Endothelial cell of umbilical vein (primary cell): Measurements from ENCODE around the gene ACTR3C. TPM values are rescaled to one million over a fixed set of nuclear protein-coding genes. Genes with fewer than 3 reads are reported as not detected.

Experiments
- BruUV-seq: library from RNA; stranded (reverse); fragments of 400-500 nt; replicated peaks from 2 replicates; lab custom pipeline; 2021; lab: Mats Ljungman, UMichigan
- CTCF ChIA-PET: fragments of 300-600, 350-600 bp; sonication (Branson Sonifier 250); formaldehyde crosslinking; loops from one replicate; lab custom pipeline; 2021; ENCODE audit warnings: antibody characterized with exemption, inconsistent platforms; lab: Charles Lee
- POLR2A ChIA-PET: fragments of 300-600, 350-600 bp; sonication (Branson Sonifier 250); formaldehyde crosslinking; loops from one replicate; lab custom pipeline; 2021; ENCODE audit warnings: antibody characterized with exemption, inconsistent platforms; lab: Charles Lee
- DNase-seq: peaks from one replicate; pipeline ENCODE4 v3.0.0-alpha.2; 2011; ENCODE audit warnings: low read depth, low spot score
- FAIRE-seq: peaks from 2 replicates; lab custom pipeline; 2011; peaks lifted over from hg19 to GRCh38; lab: Jason Lieb, UNC
- H2AFZ ChIP-seq: 2 replicates; pipeline ENCODE4 v1.6.0; 2012; ENCODE audit warnings: low read depth, low read length, control low read depth, inconsistent platforms
- H3K27ac ChIP-seq: 2 replicates; pipeline ENCODE4 v1.5.1; 2011; ENCODE audit warnings: low read depth, mild to moderate bottlenecking, control low read depth, low read length, moderate library complexity; ENCODE audit not compliant: insufficient read depth
- H3K27me3 ChIP-seq, 2 experiments: 2 replicates each; pipeline versions ENCODE4 v1.6.0 to v1.6.1; 2011; ENCODE audit warnings: low read length in 2 of 2, mixed read lengths in 1 of 2; ENCODE audit not compliant: control insufficient read depth in 2 of 2, insufficient read depth in 2 of 2
- H3K36me3 ChIP-seq, 2 experiments: 2 replicates in 1 of 2; 3 replicates in 1 of 2; pipeline ENCODE4 v1.5.1; 2011; ENCODE audit warnings: low read length in 2 of 2, mild to moderate bottlenecking in 1 of 2, moderate library complexity in 1 of 2; ENCODE audit not compliant: control insufficient read depth in 2 of 2, insufficient read depth in 2 of 2; ENCODE audit errors: extremely low read depth in 1 of 2
- H3K4me1 ChIP-seq: 3 replicates; pipeline ENCODE4 v1.5.1; 2011; ENCODE audit warnings: mild to moderate bottlenecking, low read length; ENCODE audit not compliant: control insufficient read depth, insufficient read depth; ENCODE audit errors: extremely low read depth
- H3K4me2 ChIP-seq: 2 replicates; pipeline ENCODE4 v1.6.1; 2011; ENCODE audit warnings: low read length, control low read depth, mixed read lengths; ENCODE audit not compliant: insufficient read depth
- H3K4me3 ChIP-seq, 3 experiments: fragments of 200-600 bp in 1 of 3; sonication (generic), shearing (Covaris generic) in 1 of 3; replicated peaks in 1 of 3; 2 replicates each; pipeline ENCODE4 v1.5.1; 2011 to 2016; ENCODE audit warnings: control low read depth in 3 of 3, low read length in 3 of 3, mild to moderate bottlenecking in 2 of 3, inconsistent platforms in 1 of 3, low read depth in 1 of 3, moderate library complexity in 1 of 3; ENCODE audit not compliant: insufficient read depth in 1 of 3
- H3K79me2 ChIP-seq: 2 replicates; pipeline ENCODE4 v1.6.0; 2012; ENCODE audit warnings: low read length, inconsistent platforms; ENCODE audit not compliant: control insufficient read depth, insufficient read depth
- H3K9ac ChIP-seq: replicated peaks from 2 replicates; pipeline ENCODE3; 2011; ENCODE audit warnings: low read length, control low read depth; ENCODE audit not compliant: insufficient read depth; ENCODE audit errors: extremely low read depth
- H3K9me1 ChIP-seq: replicated peaks from 3 replicates; pipeline ENCODE4 v1.6.0; 2011; ENCODE audit warnings: mild to moderate bottlenecking, low read length; ENCODE audit not compliant: control insufficient read depth, insufficient read depth; ENCODE audit errors: extremely low read depth
- H3K9me3 ChIP-seq: replicated peaks from 2 replicates; pipeline ENCODE4 v1.5.1; 2012; ENCODE audit warnings: low read length, inconsistent platforms; ENCODE audit not compliant: control insufficient read depth, insufficient read depth
- H4K20me1 ChIP-seq: replicated peaks from 2 replicates; pipeline ENCODE3; 2011; ENCODE audit warnings: mild to moderate bottlenecking, low read length; ENCODE audit not compliant: control insufficient read depth, insufficient read depth; ENCODE audit errors: extremely low read depth
- CTCF ChIP-seq, 2 donors: IDR thresholded peaks; 1 replicate in 1 of 2; 2 replicates in 1 of 2; pipeline ENCODE4 v1.5.1; 2011; ENCODE audit warnings: low read length in 2 of 2, mild to moderate bottlenecking in 2 of 2, moderate library complexity in 2 of 2, control low read depth in 1 of 2, inconsistent platforms in 1 of 2, low read depth in 1 of 2; ENCODE audit not compliant: insufficient read depth in 1 of 2; ENCODE audit errors: extremely low read depth in 1 of 2
- EZH2 ChIP-seq: IDR thresholded peaks from 2 replicates; pipeline ENCODE4 v1.6.1; 2012; ENCODE audit warnings: borderline replicate concordance, low read depth, mild to moderate bottlenecking, moderate library complexity, low read length, inconsistent platforms; ENCODE audit not compliant: severe bottlenecking
- FOS ChIP-seq: IDR thresholded peaks from 2 replicates; pipeline ENCODE4 v1.6.1; 2011; ENCODE audit warnings: mild to moderate bottlenecking, low read length, moderate library complexity, borderline replicate concordance; ENCODE audit not compliant: insufficient read depth
- GATA2 ChIP-seq: IDR thresholded peaks from 2 replicates; pipeline ENCODE4 v1.7.0; 2011; ENCODE audit warnings: low read depth, mild to moderate bottlenecking, moderate library complexity, mixed read lengths, low read length; ENCODE audit not compliant: insufficient read length, insufficient read depth
- JUN ChIP-seq: IDR thresholded peaks from 2 replicates; pipeline ENCODE4 v1.6.1; 2011; ENCODE audit warnings: borderline replicate concordance, low read depth; ENCODE audit not compliant: insufficient read length, insufficient read depth
- MYC ChIP-seq: IDR thresholded peaks from one replicate; pipeline ENCODE4 v1.6.1; 2011; ENCODE audit warnings: mild to moderate bottlenecking, low read depth, low read length
- POLR2A ChIP-seq: IDR thresholded peaks from 2 replicates; pipeline ENCODE4 v1.6.1; 2012; ENCODE audit warnings: low read depth, mild to moderate bottlenecking, control low read depth, low read length
- POLR2AphosphoS5 ChIP-seq: IDR thresholded peaks from 2 replicates; pipeline ENCODE4 v1.6.1; 2012; ENCODE audit warnings: low read depth, mild to moderate bottlenecking, control low read depth, low read length, moderate library complexity; ENCODE audit not compliant: insufficient read depth
- dilution Hi-C: fragments of 300-500 bp; cut with MboI; formaldehyde crosslinking; loops from one replicate; pipeline ENCODE4 v1.15.0; 2019; ENCODE audit warnings: low sequenced_read_pairs; ENCODE audit not compliant: extremely low pct_ligation_motif_present
- intact Hi-C: fragments of 100-400 bp; cut with micrococcal nuclease; formaldehyde crosslinking; loops from one replicate; pipeline ENCODE4 v1.10.0; 2022
- polyA plus RNA-seq, 4 experiments: library from polyadenylated mRNA; depleted of rRNA in 3 of 4; stranded (reverse) in 3 of 4; unstranded in 1 of 4; fragments of >200 nt; gene quantifications; 2 replicates each; pipeline versions ENCODE4 v1.2.1 to v1.2.3, GENCODE V29; 2011 to 2012; ENCODE audit warnings: missing spikeins in 1 of 4
- total RNA-seq: library from RNA; stranded (reverse); gene quantifications from 2 replicates; pipeline ENCODE4 v1.2.3, GENCODE V29; 2021
- TF ChIP-seq, protein P1 (sequence below): IDR thresholded peaks from 2 replicates; pipeline ENCODE4 v1.6.1; 2011; ENCODE audit not compliant: insufficient read depth, insufficient read length

Gene ACTR3C
- total and polyA plus RNA-seq, 2 donors (not counting 3 experiments of a cell fraction or from before 2014, with no cell fraction given): 0.33 TPM; not detected in 1

- FAIRE-seq (no peak), DNase-seq (no peak)
- Histone ChIP-seq H3K9ac (no peak overlapping the region), H4K20me1 (no peaks in the 10 kb centered on the region), H3K27me3 (no peaks in the 10 kb centered on the region), H3K4me3 (no peak overlapping the region), H3K36me3 (no peaks in the 10 kb centered on the region), H3K9me3 (no peaks in the 10 kb centered on the region), H3K4me2 (no peak overlapping the region), H2AFZ (no peak overlapping the region), H3K4me1 (peaks cover 1% of the 10 kb centered on the region), H3K9me1 (no peaks in the 10 kb centered on the region), H3K27ac (no peak overlapping the region), H3K79me2 (no peaks in the 10 kb centered on the region)
- dilution Hi-C loops (no loop called here), intact Hi-C loops (loop anchor here (5.0 kb wide), 1 partner anchor 71 kb away; no protein-coding TSS in a partner anchor)
- TF ChIP-seq EZH2 (no peak), POLR2A (no peak), MYC (no peak)
- POLR2A ChIA-PET: no interaction called here
- BruUV-seq: no TSS peak
- CTCF ChIA-PET: interaction anchor here (1.0 to 1.9 kb wide), 4 partner anchors 11 to 90 kb away, joined by 3 to 6 read pairs (median 4); no protein-coding TSS in a partner anchor
These were observed 35.1 kb upstream of the ACTR3C start for GRCh38 chr7:150358433-150358832.

DNA sequence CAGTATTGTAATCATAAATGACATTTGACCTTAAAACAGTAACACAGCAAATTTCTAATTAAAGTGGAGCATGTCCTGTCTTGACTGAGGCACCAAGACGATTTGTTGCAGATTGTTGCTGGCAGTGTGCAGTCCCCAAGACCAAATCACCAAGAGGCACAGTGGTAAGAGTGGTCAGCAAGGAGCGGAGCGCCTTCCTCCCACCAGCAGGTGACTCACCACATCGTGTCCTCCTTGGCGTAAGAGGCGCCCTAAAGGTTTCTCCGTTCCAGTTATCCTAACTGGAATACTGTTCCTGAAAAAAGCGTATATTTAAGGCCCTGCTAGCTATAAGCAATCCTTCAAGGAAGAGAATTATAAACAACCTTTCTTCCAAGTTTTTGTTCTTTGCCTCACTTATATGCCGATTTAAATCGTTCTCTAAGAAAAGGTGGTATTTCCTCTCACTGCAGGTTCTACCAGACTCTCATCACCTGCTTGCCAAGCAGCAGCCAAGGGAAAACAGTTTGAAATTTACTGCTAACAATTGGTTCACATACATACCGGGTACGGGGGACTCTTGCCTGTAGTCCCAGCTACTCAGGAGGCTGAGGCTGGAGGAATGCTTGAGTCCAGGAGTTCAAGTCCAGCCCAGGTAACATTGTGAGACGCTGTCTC is 34.6 kb upstream of the ACTR3C start:
- Histone ChIP-seq H3K36me3 (no peaks in the 10 kb centered on the region), H3K4me1 (no peaks in the 10 kb centered on the region), H3K4me3 (no peak overlapping the region), H2AFZ (no peak overlapping the region), H3K4me2 (no peak overlapping the region), H3K9ac (no peak overlapping the region), H3K9me3 (no peaks in the 10 kb centered on the region), H3K9me1 (no peaks in the 10 kb centered on the region), H3K27me3 (no peaks in the 10 kb centered on the region), H3K27ac (no peak overlapping the region), H4K20me1 (no peaks in the 10 kb centered on the region), H3K79me2 (no peaks in the 10 kb centered on the region)
- dilution Hi-C loops: no loop called here
- intact Hi-C loops: loop anchor here (2.0 to 5.0 kb wide), 3 partner anchors 21 to 397 kb away; partner anchors contain the start of gene ZNF775
- FAIRE-seq (no peak), DNase-seq (no peak)
- POLR2A ChIA-PET: no interaction called here
- no TSS peak for BruUV-seq
- CTCF ChIA-PET: interaction anchor here (1.1 to 1.9 kb wide), 3 partner anchors 12 to 63 kb away, joined by 3 to 6 read pairs (median 3); no protein-coding TSS in a partner anchor
- TF ChIP-seq POLR2A: no peak
- TF ChIP-seq EZH2: no peak
- TF ChIP-seq, protein P1, sequence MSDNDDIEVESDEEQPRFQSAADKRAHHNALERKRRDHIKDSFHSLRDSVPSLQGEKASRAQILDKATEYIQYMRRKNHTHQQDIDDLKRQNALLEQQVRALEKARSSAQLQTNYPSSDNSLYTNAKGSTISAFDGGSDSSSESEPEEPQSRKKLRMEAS: no peak
- no peak for TF ChIP-seq CTCF (IDR thresholded peaks at IDR 0.05; ENCODE audit: extremely low read depth in 1 of 2, insufficient read depth in 1 of 2, low read depth in 1 of 2, low read length in 2 of 2)
- no peak for TF ChIP-seq FOS
- no peak for TF ChIP-seq MYC
- no peak for TF ChIP-seq GATA2
- TF ChIP-seq POLR2AphosphoS5: no peak
- TF ChIP-seq JUN: no peak
